KMS-11 (cell line): Measurements from ENCODE around the gene CHPF.

Experiments used
- H2AFZ ChIP-seq: fragments of 200-600 bp; sonication (generic); 2 replicates; pipeline ENCODE4 v1.6.1; 2016; ENCODE audit warnings: antibody characterized with exemption, mixed run types, low read depth
- H3K27ac ChIP-seq: fragments of 200-600 bp; sonication (generic); 2 replicates; pipeline ENCODE4 v1.6.1; 2016; ENCODE audit warnings: mild to moderate bottlenecking, mixed run types
- H3K27me3 ChIP-seq: fragments of 200-600 bp; sonication (generic); 2 replicates; pipeline ENCODE4 v1.6.1; 2017; ENCODE audit warnings: mild to moderate bottlenecking, low read depth, mixed run types, moderate library complexity; ENCODE audit not compliant: insufficient read depth
- H3K36me3 ChIP-seq: fragments of 200-600 bp; sonication (generic); 2 replicates; pipeline ENCODE4 v1.6.1; 2017; ENCODE audit warnings: mild to moderate bottlenecking, mixed run types; ENCODE audit not compliant: insufficient read depth
- H3K4me1 ChIP-seq: fragments of 200-600 bp; sonication (generic); 2 replicates; pipeline ENCODE4 v1.6.1; 2016; ENCODE audit warnings: mild to moderate bottlenecking, low read depth, mixed run types; ENCODE audit not compliant: poor library complexity, severe bottlenecking
- H3K4me2 ChIP-seq: fragments of 200-600 bp; sonication (generic); 2 replicates; pipeline ENCODE4 v1.7.0; 2016; ENCODE audit warnings: mild to moderate bottlenecking, mixed run types
- H3K4me3 ChIP-seq: fragments of 200-600 bp; sonication (generic); IDR thresholded peaks from 2 replicates; pipeline ENCODE4 v1.6.1; 2017; ENCODE audit warnings: low read depth, low read length, mixed read lengths; ENCODE audit not compliant: insufficient read depth
- H3K79me2 ChIP-seq: fragments of 200-600 bp; sonication (generic); 2 replicates; pipeline ENCODE4 v1.6.1; 2016; ENCODE audit warnings: low read depth, mixed run types; ENCODE audit not compliant: insufficient read depth
- H3K9ac ChIP-seq: fragments of 200-600 bp; sonication (generic); 2 replicates; pipeline ENCODE4 v1.6.1; 2016; ENCODE audit warnings: mild to moderate bottlenecking, mixed run types
- H4K20me1 ChIP-seq: fragments of 200-600 bp; sonication (generic); 2 replicates; pipeline ENCODE4 v1.6.1; 2016; ENCODE audit warnings: mild to moderate bottlenecking, mixed run types; ENCODE audit not compliant: insufficient read depth
- TF ChIP-seq, protein P1 (sequence below): fragments of 200-600 bp; sonication (generic); conservative IDR thresholded peaks from 2 replicates; pipeline ENCODE4 v1.6.1; 2017; ENCODE audit warnings: low read depth, mild to moderate bottlenecking, antibody characterized with exemption, low read length, moderate library complexity, mixed read lengths

CHPF gene

DNA sequence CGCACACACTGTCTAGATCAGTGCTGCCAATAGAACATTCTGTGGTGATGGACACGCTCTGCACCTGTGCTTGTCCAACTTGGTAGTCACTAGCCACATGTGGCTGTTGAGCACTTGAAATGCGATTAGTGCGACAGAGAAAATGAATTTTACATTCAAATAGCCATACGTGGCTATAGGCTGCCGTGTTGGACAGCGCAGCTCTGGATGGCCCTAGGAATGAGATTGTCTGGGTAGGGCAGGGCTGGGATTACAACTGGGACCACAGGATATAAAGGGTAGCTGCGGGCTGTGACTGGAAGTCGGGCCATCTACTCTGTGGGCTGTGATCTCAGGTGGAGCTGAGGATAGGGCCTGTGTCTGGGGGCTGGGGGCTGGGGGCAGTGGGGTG is 24.1 kb downstream of the CHPF start:
- H3K27ac ChIP-seq = no peak overlapping the region
- no peak overlapping the region for H3K4me3 ChIP-seq
- H3K36me3 ChIP-seq = no peaks in the 10 kb centered on the region

DNA sequence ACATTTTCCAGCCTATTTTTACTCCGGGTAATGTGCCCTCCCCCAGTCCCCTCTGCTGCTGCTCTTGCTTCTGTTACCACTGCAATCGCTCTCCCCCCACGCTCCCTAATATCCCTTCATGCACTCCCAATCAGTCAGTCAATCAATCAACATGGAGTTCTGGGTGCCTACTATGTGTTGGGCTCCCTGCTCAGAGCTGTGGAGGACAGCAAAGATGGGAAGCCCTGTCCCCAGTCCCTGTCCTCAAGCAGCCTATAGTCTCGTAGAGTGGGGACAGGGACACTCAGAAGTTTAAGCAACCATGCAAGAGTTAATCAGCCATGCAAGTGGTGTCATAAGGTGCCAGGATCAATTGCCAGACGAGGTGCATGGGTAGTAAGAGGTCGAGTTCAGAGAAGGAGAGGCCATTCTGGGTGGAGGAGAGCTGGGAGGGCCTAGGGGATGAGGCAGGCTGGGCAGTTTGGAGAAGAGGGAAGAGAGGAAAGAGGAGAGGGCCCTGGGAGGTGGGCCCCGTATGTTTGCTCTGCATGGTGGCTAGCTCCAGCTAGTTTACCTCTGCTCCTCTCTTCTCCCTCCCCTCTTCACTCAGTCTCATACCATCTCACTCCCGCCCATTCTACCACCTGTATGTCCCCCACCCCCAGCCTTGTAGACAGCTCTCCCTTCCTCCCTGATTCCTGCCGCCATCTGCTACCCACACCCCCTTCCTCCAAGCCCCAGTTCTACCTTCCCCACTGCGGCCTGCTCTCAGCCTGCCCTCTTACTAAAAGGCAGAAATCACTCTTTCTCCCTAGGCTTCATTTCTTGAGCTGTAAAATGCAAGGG is 25.4 kb downstream of the CHPF start:
- no peak overlapping the region for H3K9ac ChIP-seq
- H3K4me2 ChIP-seq = no peak overlapping the region
- H3K27ac ChIP-seq = no peak overlapping the region
- no peak overlapping the region for H2AFZ ChIP-seq
- no peaks in the 10 kb centered on the region for H3K36me3 ChIP-seq
- no peak overlapping the region for H3K4me3 ChIP-seq
- no peaks in the 10 kb centered on the region for H3K79me2 ChIP-seq
- peaks cover 90% of the 10 kb centered on the region for H3K27me3 ChIP-seq
- TF ChIP-seq, protein P1, sequence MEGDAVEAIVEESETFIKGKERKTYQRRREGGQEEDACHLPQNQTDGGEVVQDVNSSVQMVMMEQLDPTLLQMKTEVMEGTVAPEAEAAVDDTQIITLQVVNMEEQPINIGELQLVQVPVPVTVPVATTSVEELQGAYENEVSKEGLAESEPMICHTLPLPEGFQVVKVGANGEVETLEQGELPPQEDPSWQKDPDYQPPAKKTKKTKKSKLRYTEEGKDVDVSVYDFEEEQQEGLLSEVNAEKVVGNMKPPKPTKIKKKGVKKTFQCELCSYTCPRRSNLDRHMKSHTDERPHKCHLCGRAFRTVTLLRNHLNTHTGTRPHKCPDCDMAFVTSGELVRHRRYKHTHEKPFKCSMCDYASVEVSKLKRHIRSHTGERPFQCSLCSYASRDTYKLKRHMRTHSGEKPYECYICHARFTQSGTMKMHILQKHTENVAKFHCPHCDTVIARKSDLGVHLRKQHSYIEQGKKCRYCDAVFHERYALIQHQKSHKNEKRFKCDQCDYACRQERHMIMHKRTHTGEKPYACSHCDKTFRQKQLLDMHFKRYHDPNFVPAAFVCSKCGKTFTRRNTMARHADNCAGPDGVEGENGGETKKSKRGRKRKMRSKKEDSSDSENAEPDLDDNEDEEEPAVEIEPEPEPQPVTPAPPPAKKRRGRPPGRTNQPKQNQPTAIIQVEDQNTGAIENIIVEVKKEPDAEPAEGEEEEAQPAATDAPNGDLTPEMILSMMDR = no peak
- no peaks in the 10 kb centered on the region for H3K4me1 ChIP-seq
- no peaks in the 10 kb centered on the region for H4K20me1 ChIP-seq

More for the DNA sequence above, 24.1 kb downstream of the CHPF start:
- Histone ChIP-seq H3K9ac (no peak overlapping the region), H3K27me3 (peaks cover 91% of the 10 kb centered on the region), H4K20me1 (no peaks in the 10 kb centered on the region), H3K4me2 (no peak overlapping the region), H3K4me1 (no peaks in the 10 kb centered on the region), H3K79me2 (no peaks in the 10 kb centered on the region), H2AFZ (no peak overlapping the region)
- TF ChIP-seq, protein P1 = no peak

DNA sequence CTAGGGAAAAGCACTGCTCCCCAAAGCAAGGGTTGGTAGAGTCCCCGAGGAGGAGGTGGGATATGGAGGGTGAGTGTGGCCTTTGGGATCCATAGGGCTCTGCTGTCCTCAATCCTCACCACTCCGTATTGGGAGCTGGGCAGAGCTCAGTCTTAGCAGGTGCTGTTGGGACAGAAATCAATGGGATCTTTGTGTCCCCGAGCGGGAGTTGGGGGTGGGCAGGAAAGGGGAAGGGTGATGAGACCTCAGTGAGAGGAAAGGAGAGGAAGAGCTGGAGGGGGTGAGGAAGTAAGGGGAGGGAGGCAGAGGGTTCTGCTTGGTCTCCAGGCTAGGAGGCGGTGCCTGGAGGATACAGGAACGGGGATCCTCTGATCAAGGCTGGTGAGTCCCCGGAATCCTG is 26.7 kb downstream of the CHPF start:
- Histone ChIP-seq H3K36me3 (no peaks in the 10 kb centered on the region), H3K27ac (no peak overlapping the region), H2AFZ (no peak overlapping the region), H4K20me1 (no peaks in the 10 kb centered on the region), H3K79me2 (no peaks in the 10 kb centered on the region), H3K4me2 (no peak overlapping the region), H3K4me1 (no peaks in the 10 kb centered on the region), H3K9ac (no peak overlapping the region), H3K27me3 (peaks cover 93% of the 10 kb centered on the region), H3K4me3 (no peak overlapping the region)
- TF ChIP-seq, protein P1 = no peak

DNA sequence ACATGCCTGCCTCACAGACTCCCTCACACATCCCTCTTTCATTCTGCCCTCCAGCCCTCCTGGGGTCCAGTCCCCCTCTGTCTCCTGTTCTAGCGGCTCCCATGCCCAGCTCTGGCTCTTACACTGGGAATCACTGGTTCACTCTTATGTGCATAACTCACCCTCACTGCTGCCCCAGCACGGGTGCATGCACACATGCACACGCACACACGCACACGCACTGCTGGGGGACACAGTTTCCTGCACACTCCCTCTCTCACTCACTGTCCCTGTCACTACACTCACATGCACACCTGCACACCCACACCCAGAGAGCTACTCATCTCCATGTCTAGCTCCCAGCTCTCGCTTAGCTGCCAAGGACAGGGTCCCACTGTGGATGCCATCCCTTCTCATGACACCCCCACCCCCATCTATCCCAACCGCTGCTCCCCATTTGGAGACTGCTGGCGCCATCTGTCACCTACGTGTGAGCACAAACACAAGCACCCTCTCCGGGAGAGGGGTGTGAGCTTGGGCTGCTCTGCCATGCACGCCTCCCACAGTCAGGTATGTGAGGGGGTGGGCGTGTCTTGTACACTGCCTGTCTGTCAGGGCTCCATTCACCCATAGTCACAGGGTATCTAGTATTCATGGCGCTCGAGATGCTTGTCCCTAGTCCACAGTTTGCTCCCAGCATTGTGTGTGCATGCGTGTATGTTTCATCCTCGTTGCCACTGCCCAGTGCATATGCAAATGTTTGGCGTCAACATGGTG is 27.6 kb downstream of the CHPF start:
- no peak overlapping the region for H3K27ac ChIP-seq
- TF ChIP-seq, protein P1 = no peak
- no peak overlapping the region for H3K4me2 ChIP-seq
- no peaks in the 10 kb centered on the region for H4K20me1 ChIP-seq
- H3K27me3 ChIP-seq = peaks cover 93% of the 10 kb centered on the region
- no peaks in the 10 kb centered on the region for H3K4me1 ChIP-seq
- no peak overlapping the region for H2AFZ ChIP-seq
- no peak overlapping the region for H3K4me3 ChIP-seq
- H3K9ac ChIP-seq = no peak overlapping the region
- no peaks in the 10 kb centered on the region for H3K79me2 ChIP-seq
- H3K36me3 ChIP-seq = no peaks in the 10 kb centered on the region
